ENCODE data around the gene CEACAM1.
"Not testable (repeated sequence)": the region's sequence is repeated elsewhere in the genome, so short reads cannot be mapped to it uniquely, and the experiment has no call there.

CEACAM1 gene

DNA sequence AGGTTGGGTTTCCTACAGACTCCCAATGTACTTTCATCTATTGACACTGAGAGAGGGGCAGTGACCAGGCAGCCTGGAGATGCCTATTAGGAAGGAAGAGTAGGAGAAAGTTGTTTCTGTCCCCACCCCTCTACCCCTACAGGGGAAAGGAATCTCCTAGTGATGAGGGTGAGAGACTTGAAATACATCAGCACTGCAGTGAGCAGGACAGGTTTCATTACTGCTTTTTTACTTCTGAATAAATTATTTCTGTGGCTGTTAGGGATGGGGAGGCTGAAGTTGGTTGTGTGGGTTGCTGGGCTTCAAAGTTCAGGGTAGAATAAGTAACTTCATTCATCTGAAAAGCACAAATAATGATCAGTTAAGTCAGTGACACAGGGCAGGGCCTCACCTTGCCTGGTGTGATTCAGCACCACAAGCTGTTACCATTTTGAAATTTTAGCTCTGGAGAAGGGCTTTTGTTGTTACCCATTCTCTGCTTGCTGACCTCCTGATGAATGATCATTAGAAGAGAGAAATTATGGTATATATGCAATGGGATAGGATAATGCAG, 19.3 kb downstream of the CEACAM1 start:
- DNase-seq: no peak

- no peak for DNase-seq
Measured at GRCh38 chr19:42505066-42505465, 23.2 kb downstream of the CEACAM1 start.

GRCh38 chr19:42501733-42502132, 26.5 kb downstream of the CEACAM1 start:
- DNase-seq: no peak

DNA sequence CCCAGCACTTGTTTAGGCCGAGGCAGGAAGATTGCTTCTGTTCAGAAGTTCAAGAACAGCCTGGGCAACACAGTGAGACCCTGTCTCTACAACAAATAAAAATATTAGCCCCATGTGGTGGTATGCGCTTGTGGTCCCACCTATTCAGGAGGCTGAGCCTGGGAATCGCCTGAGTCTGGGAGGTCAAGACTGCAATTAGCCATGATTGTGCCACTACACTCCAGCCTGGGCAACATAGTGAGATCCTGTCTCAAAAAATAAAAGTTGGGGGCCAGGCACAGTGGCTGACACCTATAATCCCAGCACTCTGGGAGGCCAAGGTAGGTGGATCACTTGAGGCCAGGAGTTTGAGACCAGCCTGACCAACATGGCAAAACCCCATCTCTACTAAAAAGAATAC, 27.0 kb downstream of the CEACAM1 start:
- DNase-seq: not testable (repeated sequence)

- DNase-seq: no peak
Measured at GRCh38 chr19:42498169-42498757, 30.0 kb downstream of the CEACAM1 start.

DNA sequence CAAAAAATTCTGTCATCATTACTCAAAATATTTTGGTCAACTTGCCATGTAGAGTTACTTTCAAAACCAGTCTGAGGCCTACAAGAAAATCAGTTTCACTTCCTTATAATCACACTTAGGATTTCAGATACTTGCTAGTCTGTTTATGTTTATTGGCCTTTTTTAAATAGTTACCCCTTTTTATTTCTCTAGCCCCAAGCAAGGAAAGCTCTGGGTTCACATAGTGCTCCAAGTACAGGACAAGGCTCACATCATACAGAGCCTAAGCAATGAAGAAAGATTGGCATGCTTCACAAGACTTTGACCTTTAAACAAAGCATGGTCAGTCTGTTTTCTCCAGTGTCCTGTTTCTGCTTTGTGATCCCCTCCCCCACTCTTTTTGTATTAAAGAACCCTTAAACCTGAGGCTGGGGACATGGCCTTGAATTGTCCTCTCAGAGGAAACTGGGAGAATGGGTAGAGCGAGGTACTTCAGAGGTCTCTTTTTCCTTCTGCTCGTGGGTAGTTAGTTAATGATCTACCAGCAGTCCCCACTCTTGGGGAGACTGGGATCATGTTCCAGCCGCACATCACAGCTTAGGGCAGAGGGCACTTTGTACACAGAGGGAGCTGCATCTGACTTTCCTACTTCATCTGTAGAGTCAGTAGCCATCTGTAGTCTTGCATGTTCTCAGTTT, 30.7 kb downstream of the CEACAM1 start:
- no peak for DNase-seq

DNA sequence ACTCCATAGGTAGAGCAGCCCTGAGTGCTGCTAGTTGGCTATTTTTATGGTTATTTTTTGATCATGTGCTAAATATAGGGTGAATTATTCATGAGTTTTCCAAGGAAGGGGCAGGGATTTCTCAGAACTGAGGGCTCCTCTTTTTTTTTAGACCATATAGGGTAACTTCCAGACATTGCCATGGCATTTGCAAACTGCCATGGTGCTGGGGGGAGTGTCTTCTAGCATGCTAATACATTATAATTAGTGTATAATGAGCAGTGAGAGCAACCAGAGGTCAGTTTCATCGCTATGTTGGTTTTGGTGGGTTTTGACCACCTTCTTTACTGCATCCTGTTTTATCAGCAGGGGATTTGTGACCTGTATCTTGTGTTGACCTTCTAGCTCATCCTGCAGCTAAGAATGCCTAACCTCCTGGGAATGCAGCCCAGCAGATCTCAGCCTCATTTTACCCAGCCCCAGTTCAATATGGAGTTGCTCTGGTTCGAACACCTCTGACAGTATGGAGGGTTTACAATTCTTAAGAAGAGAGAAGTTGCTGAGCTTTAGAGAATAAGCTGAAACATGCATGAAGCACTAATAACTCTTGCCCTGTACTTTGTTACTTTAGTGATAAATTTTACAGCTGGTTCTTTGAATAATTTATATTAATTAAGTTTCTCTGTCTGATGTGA, 31.7 kb downstream of the CEACAM1 start:
- no peak for DNase-seq

- DNase-seq: no peak
Measured at GRCh38 chr19:42495663-42496062, 32.6 kb downstream of the CEACAM1 start.

GRCh38 chr19:42494321-42494720, 34.0 kb downstream of the CEACAM1 start:
- DNase-seq: no peak

- DNase-seq: no peak
Measured at GRCh38 chr19:42488783-42489521, 39.3 kb downstream of the CEACAM1 start.

DNA sequence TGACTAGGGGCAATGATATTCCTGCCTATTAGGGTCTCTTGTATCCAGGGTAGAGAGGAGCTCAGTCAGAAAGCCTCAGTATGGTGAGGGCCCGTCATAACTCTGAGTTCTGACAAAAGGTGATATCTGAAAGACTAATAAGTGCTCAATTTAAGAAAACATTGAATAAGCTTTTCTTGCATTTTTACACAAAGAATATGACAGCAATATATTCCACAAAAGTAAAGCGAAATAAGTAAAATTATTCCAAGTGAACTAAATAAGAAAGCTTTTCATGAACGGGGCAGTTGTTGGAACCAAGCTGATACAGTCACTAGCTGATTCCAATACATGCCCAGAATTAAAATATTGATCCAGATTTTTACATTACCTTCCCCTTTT, 40.5 kb downstream of the CEACAM1 start:
- DNase-seq: no peak

- no peak for DNase-seq
Measured at GRCh38 chr19:42487032-42487797, 41.1 kb downstream of the CEACAM1 start.

- not testable (repeated sequence) for DNase-seq
Measured at GRCh38 chr19:42485036-42485435, 43.2 kb downstream of the CEACAM1 start.

DNA sequence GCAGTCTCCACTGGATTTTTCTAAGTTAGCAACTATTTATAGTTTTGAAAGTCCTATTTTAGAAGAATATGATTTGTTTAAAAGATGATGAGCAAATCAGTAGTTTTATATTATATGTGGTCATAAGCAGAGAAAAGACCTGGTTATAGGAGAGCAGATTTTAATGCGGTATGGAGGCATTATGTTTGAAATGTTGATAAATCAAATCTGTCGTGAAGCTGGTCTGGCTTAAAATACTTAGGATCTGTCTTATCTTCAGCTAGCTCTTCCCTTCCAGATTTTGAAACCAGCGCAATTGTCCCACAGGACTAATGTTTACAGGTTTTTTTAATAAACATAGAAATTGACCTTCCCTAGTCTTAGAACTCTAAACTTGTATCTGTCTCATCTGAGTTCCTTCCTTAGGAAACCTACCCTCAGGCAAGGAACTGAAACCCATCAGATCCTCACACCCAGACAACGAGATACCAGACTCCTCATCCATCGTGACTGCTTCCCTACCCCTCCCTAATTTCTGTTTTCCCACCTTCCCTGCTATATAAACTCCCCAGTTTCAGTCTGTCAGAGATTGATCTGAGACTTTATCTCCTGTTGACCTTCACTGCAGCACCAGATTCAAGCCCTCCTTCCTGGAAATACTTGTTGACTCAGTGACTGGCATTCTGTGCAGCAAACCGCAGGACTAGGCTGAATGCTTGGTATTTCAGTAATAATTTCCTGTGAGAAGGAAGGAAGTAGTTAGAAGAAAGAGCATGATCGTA, 47.8 kb downstream of the CEACAM1 start:
- DNase-seq: no peak

DNA sequence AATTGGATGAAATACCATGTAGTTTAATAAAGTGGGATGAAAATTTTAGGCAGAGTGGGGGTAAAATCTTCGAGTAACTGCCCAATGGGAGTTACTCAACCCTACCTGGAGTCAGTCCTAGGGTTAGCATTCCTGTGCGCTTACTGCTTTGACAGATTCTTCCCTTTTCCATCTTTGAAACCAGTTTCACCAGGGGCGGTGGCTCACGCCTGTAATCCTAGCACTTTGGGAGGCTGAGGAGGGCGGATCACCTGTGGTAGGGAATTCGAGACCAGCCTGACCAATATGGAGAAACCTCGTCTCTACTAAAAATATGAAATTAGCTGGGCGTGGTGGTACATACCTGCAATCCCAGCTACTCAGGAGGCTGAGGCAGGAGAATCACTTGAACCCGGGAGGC, 48.5 kb downstream of the CEACAM1 start:
- no peak for DNase-seq

- DNase-seq: no peak
Measured at GRCh38 chr19:42478765-42479311, 49.4 kb downstream of the CEACAM1 start.

GRCh38 chr19:42477933-42478332, 50.3 kb downstream of the CEACAM1 start:
- no peak for DNase-seq

- DNase-seq: no peak
Measured at GRCh38 chr19:42477117-42477516, 51.2 kb downstream of the CEACAM1 start.

DNA sequence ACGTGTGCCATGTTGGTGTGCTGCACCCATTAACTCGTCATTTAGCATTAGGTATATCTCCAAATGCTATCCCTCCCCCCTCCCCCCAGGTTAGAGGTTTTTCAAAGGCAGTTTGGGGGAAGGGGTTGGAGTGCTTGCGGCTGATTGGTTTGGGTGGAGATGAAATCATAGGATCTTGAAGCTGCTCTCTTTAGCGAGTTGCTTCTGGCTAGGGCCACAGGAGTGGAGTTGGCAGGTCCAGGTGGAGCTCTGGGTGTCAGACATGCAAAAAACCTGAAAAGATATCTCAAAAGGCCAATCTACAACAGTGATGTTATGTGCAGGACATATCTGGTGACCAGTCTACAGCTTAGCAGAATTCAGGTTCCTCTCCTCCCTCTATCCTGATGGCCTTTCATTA, 52.9 kb downstream of the CEACAM1 start:
- no peak for DNase-seq

DNA sequence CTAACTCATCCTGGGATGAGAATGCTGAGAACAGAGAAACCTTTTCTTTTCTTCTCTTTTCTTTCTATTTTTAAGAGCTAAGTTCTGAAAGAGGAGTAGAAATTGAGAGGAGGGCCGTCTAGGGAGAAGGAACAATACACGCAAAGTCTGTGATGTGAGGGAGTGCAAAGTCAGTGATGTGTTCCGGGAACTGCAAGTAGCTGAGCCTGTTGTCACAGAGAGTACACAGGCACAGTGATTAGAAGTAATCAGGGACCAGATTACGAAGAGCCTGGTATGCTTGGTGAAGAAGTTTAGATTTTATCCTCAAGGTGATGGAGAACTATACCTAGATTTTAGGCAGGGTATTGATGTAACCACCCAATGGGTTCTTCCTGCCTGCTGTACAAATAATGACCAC, 53.5 kb downstream of the CEACAM1 start:
- DNase-seq: no peak

DNA sequence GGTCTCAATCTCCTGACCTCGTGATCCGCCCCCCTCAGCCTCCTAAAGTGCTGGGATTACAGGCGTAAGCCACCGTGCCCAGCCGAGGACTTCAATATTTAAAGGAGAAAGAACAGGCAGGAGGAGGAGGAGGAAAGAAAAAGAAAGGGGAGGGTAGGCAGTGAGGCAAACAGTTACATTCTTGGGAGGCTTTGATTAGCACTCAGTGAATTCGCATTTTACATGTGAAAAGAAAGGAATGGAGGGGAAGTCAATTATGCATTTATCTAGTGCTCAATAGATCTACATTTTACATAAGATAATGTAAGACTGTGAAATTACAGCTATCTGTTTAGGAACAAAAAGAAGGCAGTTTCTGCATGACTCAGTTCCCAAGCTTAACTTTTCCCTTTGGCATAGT, 54.6 kb downstream of the CEACAM1 start:
- no peak for DNase-seq
